Measurements from ENCODE around the gene EXT2. TPM values are rescaled to one million over a fixed set of nuclear protein-coding genes. Genes with fewer than 3 reads are reported as not detected.

EXT2 gene
- total RNA-seq, 1 donor from 2014 or later = 142 TPM

GRCh38 chr11:44159848-44160721 lies 64.6 kb downstream of the EXT2 start:
- DNase-seq (ENCODE audit: low spot score in 2 of 2) = no peak
- no peak for FAIRE-seq

GRCh38 chr11:44162004-44162403 lies 66.5 kb downstream of the EXT2 start:
- DNase-seq (ENCODE audit: low spot score in 2 of 2) (no peak), FAIRE-seq (no peak)

- FAIRE-seq (no peak), DNase-seq (ENCODE audit: low spot score in 2 of 2) (no peak)
Measured at GRCh38 chr11:44162662-44163061, 67.2 kb downstream of the EXT2 start.

- no peak for DNase-seq (ENCODE audit: low spot score in 2 of 2)
- no peak for FAIRE-seq
Measured at GRCh38 chr11:44165432-44165831, 70.0 kb downstream of the EXT2 start.

- FAIRE-seq (no peak), DNase-seq (ENCODE audit: low spot score in 2 of 2) (no peak)
Measured at GRCh38 chr11:44167046-44167445, 71.6 kb downstream of the EXT2 start.

- no peak for FAIRE-seq
- no peak for DNase-seq (ENCODE audit: low spot score in 2 of 2)
Measured at GRCh38 chr11:44171518-44171917, 76.0 kb downstream of the EXT2 start.

GRCh38 chr11:44172966-44173365 lies 77.5 kb downstream of the EXT2 start:
- DNase-seq (ENCODE audit: low spot score in 2 of 2) = no peak
- no peak for FAIRE-seq

- FAIRE-seq (no peak), DNase-seq (ENCODE audit: low spot score in 2 of 2) (no peak)
Measured at GRCh38 chr11:44174842-44175241, 79.4 kb downstream of the EXT2 start.

- DNase-seq (ENCODE audit: low spot score in 2 of 2) = no peak
- no peak for FAIRE-seq
Measured at GRCh38 chr11:44176546-44177213, 81.2 kb downstream of the EXT2 start.

GRCh38 chr11:44177905-44178304 lies 82.4 kb downstream of the EXT2 start:
- DNase-seq (ENCODE audit: low spot score in 2 of 2) (no peak), FAIRE-seq (no peak)

- DNase-seq (ENCODE audit: low spot score in 2 of 2) = no peak
- FAIRE-seq = no peak
Measured at GRCh38 chr11:44178381-44178780, 82.9 kb downstream of the EXT2 start.

GRCh38 chr11:44179173-44179572 lies 83.7 kb downstream of the EXT2 start:
- peak in 1 of 2 donors; percentile 13 for DNase-seq (ENCODE audit: low spot score in 2 of 2)
- FAIRE-seq = no peak

- no peak for FAIRE-seq
- no peak for DNase-seq (ENCODE audit: low spot score in 2 of 2)
Measured at GRCh38 chr11:44180107-44180506, 84.6 kb downstream of the EXT2 start.

- FAIRE-seq = no peak
- DNase-seq (ENCODE audit: low spot score in 2 of 2) = no peak
Measured at GRCh38 chr11:44185522-44185921, 90.0 kb downstream of the EXT2 start.

- DNase-seq (ENCODE audit: low spot score in 2 of 2) (no peak), FAIRE-seq (no peak)
Measured at GRCh38 chr11:44186321-44186930, 90.9 kb downstream of the EXT2 start.

GRCh38 chr11:44188643-44189042 lies 93.2 kb downstream of the EXT2 start:
- no peak for FAIRE-seq

GRCh38 chr11:44189986-44190882 lies 94.8 kb downstream of the EXT2 start:
- DNase-seq (ENCODE audit: low spot score in 2 of 2) (no peak), FAIRE-seq (no peak)

More at GRCh38 chr11:44188643-44189042, 93.2 kb downstream of the EXT2 start:
- no peak for DNase-seq (ENCODE audit: low spot score in 2 of 2)

GRCh38 chr11:44190883-44191230 lies 95.4 kb downstream of the EXT2 start:
- DNase-seq (ENCODE audit: low spot score in 2 of 2) = no peak
- no peak for FAIRE-seq

- FAIRE-seq (no peak), DNase-seq (ENCODE audit: low spot score in 2 of 2) (no peak)
Measured at GRCh38 chr11:44191322-44192016, 96.0 kb downstream of the EXT2 start.

GRCh38 chr11:44192017-44192385 lies 96.5 kb downstream of the EXT2 start:
- DNase-seq (ENCODE audit: low spot score in 2 of 2) (no peak), FAIRE-seq (no peak)
